Prostate gland (tissue), 2 donors: ENCODE results near the gene SFTA2. TPM values are rescaled to one million over a fixed set of nuclear protein-coding genes. Genes with fewer than 3 reads are reported as not detected.
A peak's percentile ranks its signal among the peaks of the same experiment; 100 is the strongest.

Source experiments
- DNase-seq: peaks from one replicate; pipeline ENCODE4 v3.0.0-alpha.2; 2019; ENCODE audit warnings: low spot score
- H3K27ac ChIP-seq, 2 donors: fragments of 200-600 bp; sonication (generic); 2 replicates each; pipeline ENCODE4 v1.5.1; 2017 to 2019
- H3K27me3 ChIP-seq: fragments of 200-600 bp; sonication (generic); replicated peaks from 2 replicates; pipeline ENCODE4 v1.5.1; 2019; ENCODE audit not compliant: insufficient read depth
- H3K36me3 ChIP-seq, 2 donors: fragments of 200-600 bp; sonication (generic); 1 replicate in 1 of 2; 2 replicates in 1 of 2; pipeline versions ENCODE4 v1.5.1 to v1.8.1; 2017 to 2019
- H3K4me1 ChIP-seq: fragments of 200-600 bp; sonication (generic); replicated peaks from 2 replicates; pipeline ENCODE4 v1.5.1; 2019
- H3K4me3 ChIP-seq, 2 donors: fragments of 200-600 bp; sonication (generic); 2 replicates each; pipeline ENCODE4 v1.5.1; 2017 to 2019
- H3K9me3 ChIP-seq: fragments of 200-600 bp; sonication (generic); 2 replicates; pipeline ENCODE4 v1.5.1; 2017
- POLR2A ChIP-seq: fragments of 450-650 bp; IDR thresholded peaks from one replicate; pipeline ENCODE4 v1.6.1; 2016; ENCODE audit warnings: antibody characterized with exemption, mild to moderate bottlenecking
- POLR2AphosphoS5 ChIP-seq: sonication (generic); formaldehyde crosslinking; IDR thresholded peaks from one replicate; pipeline ENCODE4 v1.6.1; 2017; ENCODE audit warnings: antibody characterized with exemption
- whole genome bisulfite sequencing: methylation state at CpG from one replicate; pipeline ENCODE4 v1.1.5; 2018; 5-methylcytosine and 5-hydroxymethylcytosine counted together
- intact Hi-C: fragments of 100-400 bp; cut with DNase I; formaldehyde crosslinking; loops from one replicate; pipeline ENCODE4 v1.14.2; 2022
- microRNA-seq: library from miRNA; unstranded; fragments of <30 nt; microRNA quantifications from one replicate; pipeline ENCODE4, GENCODE V29; 2016
- small RNA-seq, 2 donors: library from RNA; depleted of rRNA; stranded (forward); fragments of <200 nt; gene quantifications; one replicate each; pipeline ENCODE3, GENCODE V24; 2016
- total RNA-seq, 2 donors: library from RNA; depleted of rRNA; stranded (reverse); fragments of >200 nt; gene quantifications; one replicate each; pipeline ENCODE4 v1.1.0, GENCODE V29; 2016
- TF ChIP-seq, protein P1 (sequence below), 4 experiments: fragments of 200-600 bp in 2 of 4; fragments of 450-650 bp in 2 of 4; sonication (generic) in 2 of 4; IDR thresholded peaks; 1 replicate in 3 of 4; 2 replicates in 1 of 4; pipeline ENCODE4 v1.5.1; 2016 to 2019; ENCODE audit warnings: antibody characterized with exemption in 4 of 4, mild to moderate bottlenecking in 2 of 4, moderate library complexity in 2 of 4

Gene SFTA2
- total RNA-seq, 2 donors from 2014 or later, result not detected

- peaks cover 11% of the 10 kb centered on the region for H3K4me1 ChIP-seq
These were observed 49.7 kb downstream of the SFTA2 start for GRCh38 chr6:30882204-30882758.

GRCh38 chr6:30881392-30882203, 50.4 kb downstream of the SFTA2 start:
- intact Hi-C loops, result loop anchor here (5.0 kb wide), 1 partner anchor 204 kb away; no protein-coding TSS in a partner anchor
- no peak for DNase-seq
- TF ChIP-seq, protein P1, sequence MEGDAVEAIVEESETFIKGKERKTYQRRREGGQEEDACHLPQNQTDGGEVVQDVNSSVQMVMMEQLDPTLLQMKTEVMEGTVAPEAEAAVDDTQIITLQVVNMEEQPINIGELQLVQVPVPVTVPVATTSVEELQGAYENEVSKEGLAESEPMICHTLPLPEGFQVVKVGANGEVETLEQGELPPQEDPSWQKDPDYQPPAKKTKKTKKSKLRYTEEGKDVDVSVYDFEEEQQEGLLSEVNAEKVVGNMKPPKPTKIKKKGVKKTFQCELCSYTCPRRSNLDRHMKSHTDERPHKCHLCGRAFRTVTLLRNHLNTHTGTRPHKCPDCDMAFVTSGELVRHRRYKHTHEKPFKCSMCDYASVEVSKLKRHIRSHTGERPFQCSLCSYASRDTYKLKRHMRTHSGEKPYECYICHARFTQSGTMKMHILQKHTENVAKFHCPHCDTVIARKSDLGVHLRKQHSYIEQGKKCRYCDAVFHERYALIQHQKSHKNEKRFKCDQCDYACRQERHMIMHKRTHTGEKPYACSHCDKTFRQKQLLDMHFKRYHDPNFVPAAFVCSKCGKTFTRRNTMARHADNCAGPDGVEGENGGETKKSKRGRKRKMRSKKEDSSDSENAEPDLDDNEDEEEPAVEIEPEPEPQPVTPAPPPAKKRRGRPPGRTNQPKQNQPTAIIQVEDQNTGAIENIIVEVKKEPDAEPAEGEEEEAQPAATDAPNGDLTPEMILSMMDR (IDR thresholded peaks at IDR 0.05), result no peak
- peak; percentile 25 for TF ChIP-seq POLR2A

More at GRCh38 chr6:30882204-30882758, 49.7 kb downstream of the SFTA2 start:
- Histone ChIP-seq H3K4me3 (peak overlapping the region in 1 of 2 donors; percentile 57), H3K27ac (peak overlapping the region; percentile 93 to 96), H3K36me3 (no peaks in the 10 kb centered on the region), H3K9me3 (no peaks in the 10 kb centered on the region), H3K27me3 (no peaks in the 10 kb centered on the region)
- intact Hi-C loops, result loop anchor here (5.0 kb wide), 1 partner anchor 205 kb away; no protein-coding TSS in a partner anchor
- TF ChIP-seq POLR2AphosphoS5 (no peak), POLR2A (no peak)
- TF ChIP-seq, protein P1 (IDR thresholded peaks at IDR 0.05), result no peak
- DNase-seq, result peak; percentile 36
- 31% methylated on average over 8 of the region's 8 CpGs for WGBS

More at GRCh38 chr6:30881392-30882203, 50.4 kb downstream of the SFTA2 start:
- Histone ChIP-seq H3K27ac (peak overlapping the region; percentile 93 to 96), H3K4me1 (peaks cover 14% of the 10 kb centered on the region), H3K4me3 (no peak overlapping the region), H3K9me3 (no peaks in the 10 kb centered on the region), H3K27me3 (no peaks in the 10 kb centered on the region), H3K36me3 (no peaks in the 10 kb centered on the region)
- 53% methylated on average over 14 of the region's 14 CpGs for WGBS

Small RNA genes lying within 50 kb of the gene (microRNA-seq; reads per million reads assigned to microRNA genes)
- gene MIR4640, result 0.25 reads per million

Small RNA genes lying within 50 kb of the gene (small RNA-seq; reads per million reads assigned to genes)
- 0 reads per million in 2 donors for gene RF00019

Other genes with a start within 250 kb of the SFTA2 start
- gene PPP1R18, start 245.5 kb downstream of the SFTA2 start, total RNA-seq, result 10 to 100 TPM; 12.2 to 21.9 TPM
- 1 to 10 TPM; 5.9 to 7.3 TPM for gene NRM, start 241.2 kb downstream of the SFTA2 start, total RNA-seq
- gene MDC1, start 214.9 kb downstream of the SFTA2 start, total RNA-seq, result 10 to 100 TPM; 20.5 to 26.3 TPM
- gene TUBB, start 211.8 kb downstream of the SFTA2 start, total RNA-seq, result 100 to 1,000 TPM; 196 to 270 TPM
- 100 to 1,000 TPM; 117 to 133 TPM for gene FLOT1, start 189.5 kb downstream of the SFTA2 start, total RNA-seq
- 10 to 100 TPM; 13.9 to 26.4 TPM for gene IER3, start 187.6 kb downstream of the SFTA2 start, total RNA-seq
- gene DDR1, start 47.7 kb downstream of the SFTA2 start, total RNA-seq, result 100 to 1,000 TPM; 178 to 182 TPM
- 10 to 100 TPM; 19.0 to 26.2 TPM for gene GTF2H4, start 24.0 kb downstream of the SFTA2 start, total RNA-seq
- gene VARS2, start 17.9 kb downstream of the SFTA2 start, total RNA-seq, result 10 to 100 TPM; 15.8 to 27.0 TPM
- not detected for gene MUCL3, start 8.8 kb upstream of the SFTA2 start, total RNA-seq
- under 1 TPM in 1 of 2 donors, not detected in 1; 0.28 TPM for gene MUC21, start 51.5 kb upstream of the SFTA2 start, total RNA-seq
- under 1 TPM in 1 of 2 donors, not detected in 1; 0.17 TPM for gene MUC22, start 78.3 kb upstream of the SFTA2 start, total RNA-seq
- gene C6orf15, start 180.4 kb upstream of the SFTA2 start, total RNA-seq, result under 1 TPM in 1 of 2 donors, not detected in 1; 0.51 TPM
- gene PSORS1C1, start 182.6 kb upstream of the SFTA2 start, total RNA-seq, result 1 to 10 TPM; 1.2 to 3.5 TPM
- gene CDSN, start 188.3 kb upstream of the SFTA2 start, total RNA-seq, result 1 to 10 TPM in 1 of 2 donors, under 1 TPM in 1; 0.50 to 1.5 TPM
- gene PSORS1C2, start 206.9 kb upstream of the SFTA2 start, total RNA-seq, result not detected
- gene CCHCR1, start 225.6 kb upstream of the SFTA2 start, total RNA-seq, result 10 to 100 TPM; 20.3 to 37.4 TPM
- 10 to 100 TPM in 1 of 2 donors, 1 to 10 TPM in 1; 7.6 to 10.0 TPM for gene TCF19, start 226.4 kb upstream of the SFTA2 start, total RNA-seq
- gene POU5F1, start 238.5 kb upstream of the SFTA2 start, total RNA-seq, result 10 to 100 TPM in 1 of 2 donors, 1 to 10 TPM in 1; 3.4 to 21.5 TPM